TTC549 (cell line): ENCODE data around the gene USP37.

ENCODE experiments used
- FAIRE-seq: peaks from 2 replicates; lab custom pipeline; 2012; peaks lifted over from hg19 to GRCh38; lab: Jason Lieb, UNC

The USP37 gene, protein sequence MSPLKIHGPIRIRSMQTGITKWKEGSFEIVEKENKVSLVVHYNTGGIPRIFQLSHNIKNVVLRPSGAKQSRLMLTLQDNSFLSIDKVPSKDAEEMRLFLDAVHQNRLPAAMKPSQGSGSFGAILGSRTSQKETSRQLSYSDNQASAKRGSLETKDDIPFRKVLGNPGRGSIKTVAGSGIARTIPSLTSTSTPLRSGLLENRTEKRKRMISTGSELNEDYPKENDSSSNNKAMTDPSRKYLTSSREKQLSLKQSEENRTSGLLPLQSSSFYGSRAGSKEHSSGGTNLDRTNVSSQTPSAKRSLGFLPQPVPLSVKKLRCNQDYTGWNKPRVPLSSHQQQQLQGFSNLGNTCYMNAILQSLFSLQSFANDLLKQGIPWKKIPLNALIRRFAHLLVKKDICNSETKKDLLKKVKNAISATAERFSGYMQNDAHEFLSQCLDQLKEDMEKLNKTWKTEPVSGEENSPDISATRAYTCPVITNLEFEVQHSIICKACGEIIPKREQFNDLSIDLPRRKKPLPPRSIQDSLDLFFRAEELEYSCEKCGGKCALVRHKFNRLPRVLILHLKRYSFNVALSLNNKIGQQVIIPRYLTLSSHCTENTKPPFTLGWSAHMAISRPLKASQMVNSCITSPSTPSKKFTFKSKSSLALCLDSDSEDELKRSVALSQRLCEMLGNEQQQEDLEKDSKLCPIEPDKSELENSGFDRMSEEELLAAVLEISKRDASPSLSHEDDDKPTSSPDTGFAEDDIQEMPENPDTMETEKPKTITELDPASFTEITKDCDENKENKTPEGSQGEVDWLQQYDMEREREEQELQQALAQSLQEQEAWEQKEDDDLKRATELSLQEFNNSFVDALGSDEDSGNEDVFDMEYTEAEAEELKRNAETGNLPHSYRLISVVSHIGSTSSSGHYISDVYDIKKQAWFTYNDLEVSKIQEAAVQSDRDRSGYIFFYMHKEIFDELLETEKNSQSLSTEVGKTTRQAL

DNA sequence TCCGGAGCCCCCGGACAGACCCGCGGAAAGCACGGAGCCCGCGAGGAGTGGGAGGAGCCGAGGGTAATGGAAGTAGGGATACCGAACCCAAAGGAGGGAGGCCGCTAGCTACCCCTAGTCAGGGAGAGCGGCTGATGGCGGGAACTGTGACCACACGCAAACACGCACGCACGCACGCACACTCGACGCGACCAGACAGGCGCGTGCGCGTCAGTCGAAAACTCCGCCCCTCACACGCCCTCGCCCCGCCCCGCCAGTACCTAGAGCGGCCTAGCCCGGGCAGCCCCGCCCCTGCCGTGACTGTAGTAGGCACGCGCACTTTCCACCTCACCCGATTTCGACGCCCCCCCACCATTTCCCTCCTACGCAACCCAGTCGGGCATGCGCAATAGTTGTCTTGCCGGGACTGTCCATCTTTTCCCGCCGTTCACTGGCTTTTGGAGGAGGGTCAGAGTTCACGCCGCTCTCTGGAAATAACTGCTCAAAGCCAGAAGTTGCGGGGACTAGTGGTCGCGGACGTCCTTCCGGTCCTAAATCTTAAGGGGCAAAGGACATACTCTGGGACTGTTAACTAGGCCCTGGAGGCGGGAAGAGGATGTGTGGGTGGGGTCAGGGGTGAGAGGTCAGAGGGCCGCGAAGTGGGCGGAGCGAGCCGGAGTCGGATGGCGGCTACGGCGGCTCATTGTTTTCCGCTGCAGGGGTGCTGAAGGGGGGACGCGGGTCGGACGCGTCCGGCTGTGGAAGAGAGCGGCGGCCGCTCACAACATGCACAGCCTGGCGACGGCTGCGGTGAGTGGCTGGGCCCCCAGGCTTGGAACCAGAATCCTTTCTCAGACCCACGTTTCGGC lies at the start of gene USP37, which contains the start of gene CNOT9:
TSS of gene USP37 (minus strand) at position 162 of the 848 bp plus-strand sequence. CDS start 9,698 bp downstream, outside the sequence.
TSS of gene CNOT9 (plus strand) at position 650 of the 848 bp plus-strand sequence. CDS start at position 766, 116 bp downstream.
- peak; percentile 85 for FAIRE-seq

DNA sequence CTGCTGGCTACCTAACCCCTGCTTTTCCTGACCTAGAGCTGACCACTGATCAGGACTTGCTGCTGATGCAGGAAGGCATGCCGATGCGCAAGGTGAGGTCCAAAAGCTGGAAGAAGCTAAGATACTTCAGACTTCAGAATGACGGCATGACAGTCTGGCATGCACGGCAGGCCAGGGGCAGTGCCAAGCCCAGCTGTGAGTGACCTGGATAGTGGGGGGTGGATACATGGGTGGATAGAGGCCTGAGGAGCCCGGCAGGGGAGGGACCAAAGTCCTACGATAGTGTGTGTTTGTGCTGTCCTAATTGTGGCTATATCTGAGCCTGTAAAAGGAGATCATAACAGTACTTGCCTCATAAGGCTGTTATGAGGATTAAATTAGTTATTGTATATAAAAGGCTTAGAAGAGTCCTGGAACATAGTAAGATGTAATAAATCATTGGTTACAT lies 47.7 kb upstream of the USP37 start:
- FAIRE-seq: no peak

DNA sequence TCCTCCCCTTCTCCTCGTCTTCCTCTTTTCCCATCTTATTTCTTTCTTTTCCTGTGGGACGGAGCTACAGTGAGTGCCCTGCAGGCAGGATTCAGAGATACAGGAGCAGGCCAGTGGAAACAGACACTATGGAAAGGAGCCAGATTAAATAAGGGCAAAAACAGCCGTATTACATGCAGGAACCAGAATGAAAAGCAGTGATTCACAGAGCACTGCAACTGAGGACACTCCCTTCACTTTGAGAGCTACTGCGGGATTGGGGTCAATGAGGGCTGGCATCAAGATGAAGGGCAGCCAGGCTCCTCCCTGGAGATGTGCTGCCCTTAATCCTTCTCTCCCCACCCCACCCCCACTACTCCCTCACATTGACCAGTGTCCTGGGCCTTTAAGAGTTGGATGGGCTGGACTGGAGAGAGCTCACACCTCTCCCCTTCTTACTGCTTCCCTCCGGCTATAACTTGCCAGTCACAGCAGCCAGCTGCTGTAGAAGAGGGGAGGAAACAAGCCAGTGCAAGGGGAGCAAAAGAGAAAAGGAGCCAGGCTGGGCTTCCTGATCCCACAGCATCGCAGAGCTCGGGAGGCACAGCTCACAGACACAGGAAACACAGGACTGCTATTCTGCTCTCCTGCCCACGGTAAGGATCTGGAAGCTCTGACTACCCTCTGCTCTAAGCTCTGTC lies 39.4 kb upstream of the USP37 start, which contains the start of gene PLCD4:
TSS of gene PLCD4 (plus strand) at position 464 of the 680 bp plus-strand sequence. CDS start 7,841 bp downstream, outside the sequence.
- FAIRE-seq: no peak

DNA sequence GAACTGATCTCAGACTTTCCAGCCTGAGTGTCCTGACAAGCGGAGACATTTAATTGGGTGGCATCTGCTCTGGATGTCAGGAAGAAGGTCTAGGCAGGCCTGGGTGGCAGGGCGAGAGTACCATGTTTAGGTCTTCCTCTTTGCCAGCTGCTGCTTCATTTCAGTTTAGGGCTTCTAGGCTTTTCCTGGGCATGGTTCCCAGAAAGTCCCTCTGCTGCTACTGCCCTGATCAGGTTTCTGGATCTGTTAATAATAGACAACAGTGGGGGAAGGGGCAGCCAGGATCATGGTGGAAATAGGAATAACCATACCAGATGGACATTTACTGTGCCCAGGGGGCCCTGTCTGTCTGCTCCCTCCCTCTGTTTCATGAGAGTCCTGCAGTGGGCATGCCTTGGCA lies 37.3 kb upstream of the USP37 start:
- FAIRE-seq: no peak

DNA sequence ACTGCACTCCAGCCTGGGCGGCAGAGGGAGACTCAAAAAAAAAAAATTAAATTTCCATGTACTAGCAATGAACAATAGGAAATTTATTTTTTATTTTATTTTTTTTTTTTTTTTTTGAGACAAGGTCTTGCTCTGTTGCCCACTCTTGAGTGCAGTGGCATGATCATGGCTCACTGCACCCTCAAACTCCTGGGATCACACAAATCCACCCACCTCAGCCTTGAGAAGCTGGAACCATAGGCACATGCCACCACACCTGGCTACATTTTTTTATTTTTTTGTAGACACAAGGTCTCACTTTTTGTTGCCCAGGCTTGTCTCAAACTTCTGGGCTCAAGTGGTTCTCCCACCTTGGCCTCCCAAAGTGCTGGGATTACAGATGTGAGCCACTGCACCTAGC lies 17.4 kb upstream of the USP37 start:
- FAIRE-seq: no peak

DNA sequence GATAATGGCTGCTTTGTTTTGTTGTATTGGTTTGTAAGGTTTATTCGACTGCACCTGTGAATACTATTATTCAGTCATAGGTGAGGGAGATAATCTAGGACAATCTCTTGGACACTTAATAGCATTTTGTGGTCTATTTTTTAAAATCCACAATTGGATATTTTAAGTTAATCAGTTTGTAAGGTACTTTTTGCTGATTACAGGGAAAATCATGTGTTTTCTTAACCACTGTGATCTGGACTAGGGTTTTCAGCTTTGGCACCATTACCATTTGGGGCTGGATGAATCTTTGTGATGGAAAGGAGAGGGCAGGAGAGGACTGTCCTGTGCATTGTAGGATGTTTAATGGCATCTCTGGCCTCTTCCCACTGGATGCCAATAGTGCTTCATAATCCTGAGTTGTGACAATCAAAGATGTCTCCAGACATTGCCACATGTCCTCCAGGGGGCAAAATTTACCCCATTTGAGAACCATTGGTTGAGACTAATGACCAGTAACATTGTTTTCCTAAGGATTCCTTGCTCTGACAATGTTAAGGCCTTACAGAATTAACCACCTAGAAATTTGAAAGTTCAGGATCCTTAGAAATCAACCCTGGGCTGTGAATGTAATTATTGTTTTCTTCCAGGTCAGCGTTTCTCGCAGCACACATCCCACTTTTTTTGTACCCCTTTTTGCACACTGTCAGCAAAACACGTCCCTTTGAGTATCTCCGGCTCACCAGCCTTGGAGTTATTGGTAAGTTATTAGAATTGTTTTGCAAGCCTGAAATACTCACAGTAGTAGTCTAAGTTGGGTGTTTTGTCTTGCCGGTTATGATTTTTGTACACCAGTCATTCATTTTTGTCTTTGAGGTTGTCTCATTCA lies 16.1 kb upstream of the USP37 start:
- FAIRE-seq: no peak

DNA sequence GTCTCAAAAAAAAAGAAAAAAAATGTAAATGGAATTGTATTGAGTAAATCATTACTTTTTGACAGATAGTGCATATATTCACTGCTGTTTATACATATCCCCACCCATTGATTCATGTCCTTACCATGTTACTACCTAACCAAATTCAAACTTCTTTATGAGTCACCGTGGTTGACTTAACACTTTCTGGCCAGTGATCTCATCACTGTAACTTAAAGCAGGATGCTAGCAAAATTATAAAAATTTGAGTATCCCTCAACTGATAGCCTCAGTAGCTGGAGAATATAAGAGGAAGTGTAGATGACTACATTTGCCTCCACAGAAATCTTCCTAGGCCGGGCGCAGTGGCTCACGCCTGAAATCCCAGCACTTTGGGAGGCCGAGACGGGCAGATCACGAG lies 13.9 kb upstream of the USP37 start:
- FAIRE-seq: no peak

DNA sequence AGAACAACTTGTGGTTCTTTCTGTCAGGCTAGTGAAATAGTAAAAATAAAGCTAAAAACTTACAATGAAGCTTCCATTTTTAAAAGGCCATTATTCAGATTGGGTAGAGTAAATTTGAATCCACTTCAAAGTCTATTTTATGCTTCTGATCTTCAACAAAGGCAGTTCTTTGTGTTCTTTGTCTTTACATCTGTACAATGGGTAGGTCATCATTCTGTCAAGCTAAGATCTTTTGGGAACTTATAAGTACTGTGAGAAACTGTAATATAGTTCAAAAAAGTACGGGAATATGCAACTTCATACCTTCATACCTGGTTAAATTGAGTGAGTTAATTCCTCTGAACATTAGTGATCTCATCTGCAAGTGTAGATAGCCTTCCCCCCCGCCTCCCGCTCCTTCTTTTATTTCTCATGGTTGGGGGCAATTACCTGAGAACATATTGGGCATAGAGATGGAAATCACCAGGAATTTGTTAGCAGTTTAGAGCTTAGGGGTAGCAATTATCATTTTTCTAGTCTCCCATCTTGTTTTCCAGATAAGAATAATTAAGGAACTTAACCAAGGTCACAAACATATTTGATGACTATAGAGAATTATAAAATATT lies 10.2 kb upstream of the USP37 start:
- no peak for FAIRE-seq

DNA sequence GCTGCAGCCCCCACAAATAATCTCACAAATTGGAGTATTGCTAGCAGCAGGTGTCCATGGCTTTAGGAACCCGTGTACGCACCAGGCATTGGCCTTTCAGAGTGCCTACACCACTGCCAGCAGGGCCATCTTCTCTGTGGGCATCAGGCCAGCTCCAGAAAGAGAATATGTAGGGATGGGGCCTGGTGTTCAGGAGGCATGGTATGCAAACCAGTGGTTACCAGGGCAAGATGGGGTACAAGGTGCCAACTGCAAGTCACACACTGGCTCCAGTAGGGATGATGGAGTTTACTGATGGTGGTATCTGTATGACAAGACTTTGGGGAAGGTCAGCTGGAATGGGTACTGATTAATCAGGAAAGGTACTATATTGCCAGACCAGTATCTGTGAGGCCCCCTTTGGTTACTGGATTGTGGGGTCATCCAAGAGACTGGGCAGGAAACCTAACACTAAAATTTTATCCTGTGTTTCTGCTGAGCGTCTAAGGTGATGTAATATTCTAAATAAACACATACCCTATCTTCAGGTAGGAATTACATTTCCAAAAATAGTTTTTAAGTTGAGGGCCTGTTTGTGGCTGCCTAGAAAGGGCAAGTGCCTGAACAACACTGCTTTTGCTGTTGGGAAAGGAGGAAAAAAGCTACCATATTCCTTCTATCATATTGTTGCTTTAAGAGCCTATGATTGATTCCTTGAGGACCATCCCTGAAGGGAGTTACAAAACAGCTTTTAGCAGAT lies 9.5 kb upstream of the USP37 start:
- FAIRE-seq: no peak

DNA sequence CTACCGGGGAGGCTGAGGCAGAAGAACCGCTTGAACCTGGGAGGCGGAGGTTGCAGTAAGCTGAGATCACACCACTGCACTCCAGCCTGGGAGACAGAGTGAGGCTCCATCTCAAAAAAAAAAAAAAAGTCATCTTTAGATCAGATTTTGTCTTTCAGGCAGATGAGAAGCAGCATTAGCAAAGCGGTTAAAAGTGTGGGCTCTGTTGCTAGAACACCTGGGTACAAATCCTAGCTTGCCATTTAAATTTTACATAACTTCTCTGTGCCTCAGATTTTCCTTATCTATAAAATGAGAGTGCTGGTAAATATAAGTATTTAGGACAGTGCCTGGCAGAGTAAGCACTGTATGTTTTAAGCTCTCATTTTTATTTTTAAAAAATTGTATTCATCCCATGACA lies 8.7 kb upstream of the USP37 start:
- FAIRE-seq: no peak

DNA sequence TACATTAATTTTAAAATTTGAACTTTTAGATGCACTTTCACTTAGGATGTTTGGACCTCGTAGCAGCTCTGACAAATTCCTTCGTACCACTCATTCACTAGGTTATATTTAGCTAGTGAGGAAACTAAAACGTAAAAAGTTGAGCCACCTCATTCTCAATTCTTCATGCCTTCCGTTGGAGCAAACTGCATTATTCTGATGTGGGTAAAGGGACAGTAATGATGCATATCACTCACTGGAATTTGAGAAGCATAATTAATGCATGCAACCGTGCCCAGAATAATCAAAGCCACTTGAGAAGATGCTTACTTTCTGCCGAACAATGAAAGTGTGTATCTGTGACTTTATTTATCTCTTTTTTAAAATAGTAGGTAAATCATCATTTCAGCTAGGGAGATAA lies 2.7 kb upstream of the USP37 start:
- FAIRE-seq: no peak

DNA sequence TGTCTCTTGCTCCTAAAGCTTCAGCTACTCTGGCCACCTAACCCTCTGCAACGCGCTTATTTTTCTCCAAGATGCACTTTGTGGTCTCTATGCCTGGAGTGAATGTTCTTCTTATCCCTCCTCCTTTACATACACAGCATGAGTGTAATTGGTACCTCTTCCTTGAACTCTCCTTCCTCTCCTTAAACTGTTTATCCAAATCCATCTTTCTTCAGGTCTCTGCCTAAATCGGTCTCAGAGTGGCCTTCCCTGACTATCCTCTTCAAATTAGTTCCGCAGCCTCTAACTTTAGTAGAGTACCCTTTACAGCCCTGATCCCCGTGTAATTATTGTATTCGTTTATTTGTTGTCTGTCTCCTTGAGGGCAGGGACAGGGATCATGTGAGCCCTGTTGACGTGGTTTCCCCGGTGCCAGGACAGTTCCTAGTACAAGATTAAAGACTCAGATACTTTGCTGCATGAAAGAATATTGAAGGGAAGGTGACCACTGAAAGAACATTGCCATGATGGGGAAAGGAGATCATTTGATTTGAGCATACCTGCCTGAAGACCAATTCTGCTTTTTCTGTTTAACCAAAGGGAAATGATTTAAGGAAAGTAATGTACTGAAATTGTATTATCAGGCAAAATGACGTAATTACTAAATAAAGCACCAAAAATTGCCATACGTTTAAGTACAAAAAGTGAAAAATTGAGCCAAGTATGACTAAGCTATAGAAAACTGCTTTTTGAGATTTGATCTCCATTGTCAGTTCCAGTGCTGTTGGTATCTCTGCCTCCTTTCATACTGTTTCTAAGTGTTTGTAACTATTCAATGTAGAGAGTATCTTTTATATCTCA lies 1.7 kb upstream of the USP37 start:
- FAIRE-seq: no peak

DNA sequence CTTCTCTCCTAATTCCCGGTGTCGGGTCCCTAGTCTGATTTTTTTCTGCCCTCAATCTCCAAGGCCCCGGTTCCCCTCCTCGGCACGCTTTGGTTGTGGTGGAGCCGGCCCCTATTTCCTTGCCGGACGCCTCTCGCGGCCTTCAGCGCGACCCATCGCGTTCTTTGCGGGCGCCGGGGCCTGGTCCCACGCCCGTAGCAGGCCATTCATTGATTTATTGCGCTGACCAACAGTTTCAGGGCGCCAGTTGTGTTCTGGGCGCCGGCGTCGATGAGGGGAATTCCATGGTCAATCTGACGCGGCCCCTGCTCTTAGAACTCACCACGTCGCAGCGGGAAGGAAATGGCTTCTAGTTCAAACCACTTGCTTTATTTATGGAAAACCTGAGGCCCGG lies 884 bp upstream of the USP37 start:
- FAIRE-seq: no peak

DNA sequence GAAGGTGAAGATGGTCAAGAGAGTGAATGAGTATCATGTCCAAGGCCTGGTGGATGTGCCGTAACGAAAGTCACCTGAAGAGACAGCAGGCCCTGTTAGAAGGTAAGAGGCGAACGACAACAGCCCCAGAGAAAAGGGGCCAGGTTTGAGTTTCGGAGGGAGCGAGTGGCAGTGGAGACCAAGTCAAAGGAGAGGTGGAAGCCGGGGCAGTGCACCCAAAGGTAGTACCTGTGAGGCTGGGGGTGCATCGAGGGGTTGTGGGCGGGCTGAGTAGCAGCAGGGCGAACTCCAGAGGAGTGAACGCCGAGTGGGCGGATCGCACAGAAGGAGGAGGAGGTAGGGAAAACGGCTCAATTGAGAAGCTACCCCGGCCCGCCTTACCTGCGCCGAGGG lies 358 bp downstream of the USP37 start:
- no peak for FAIRE-seq

DNA sequence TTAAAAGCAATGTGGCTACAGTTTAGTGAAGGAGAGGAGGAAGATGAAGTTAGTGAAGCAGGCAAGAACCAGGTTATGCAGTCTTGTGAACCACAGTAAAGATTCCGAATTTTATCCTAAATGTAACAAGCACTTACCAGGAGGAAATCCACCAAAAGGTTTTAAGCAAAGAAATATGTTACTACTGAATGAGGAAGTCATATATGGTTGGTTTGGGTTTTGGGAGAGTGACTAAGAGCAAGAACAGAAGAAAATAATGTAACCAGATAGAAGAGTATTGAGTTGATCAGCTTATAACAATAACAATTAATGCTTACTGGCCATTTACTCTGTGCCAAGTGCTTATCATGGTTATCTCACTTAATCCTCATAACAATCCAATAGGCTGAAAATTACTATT lies 1.9 kb downstream of the USP37 start:
- FAIRE-seq: no peak

DNA sequence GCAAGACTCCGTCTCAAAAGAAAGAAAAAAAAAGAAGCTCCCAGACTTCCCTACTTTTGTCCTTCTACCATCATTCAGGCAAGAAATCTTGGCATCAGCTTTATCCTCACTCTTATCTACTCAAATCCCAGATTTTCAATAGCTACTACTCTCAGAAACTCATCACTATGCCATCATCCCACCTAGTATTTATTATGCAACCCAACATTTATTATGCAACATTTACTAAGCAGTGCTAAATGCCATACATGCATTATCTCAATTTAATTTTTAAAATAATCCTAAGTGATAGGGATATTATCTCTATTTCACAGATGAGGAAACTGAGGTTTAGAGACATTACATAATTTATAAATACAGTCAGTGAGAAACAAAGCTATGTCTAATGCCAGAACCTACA lies 4.1 kb downstream of the USP37 start:
- FAIRE-seq: no peak

DNA sequence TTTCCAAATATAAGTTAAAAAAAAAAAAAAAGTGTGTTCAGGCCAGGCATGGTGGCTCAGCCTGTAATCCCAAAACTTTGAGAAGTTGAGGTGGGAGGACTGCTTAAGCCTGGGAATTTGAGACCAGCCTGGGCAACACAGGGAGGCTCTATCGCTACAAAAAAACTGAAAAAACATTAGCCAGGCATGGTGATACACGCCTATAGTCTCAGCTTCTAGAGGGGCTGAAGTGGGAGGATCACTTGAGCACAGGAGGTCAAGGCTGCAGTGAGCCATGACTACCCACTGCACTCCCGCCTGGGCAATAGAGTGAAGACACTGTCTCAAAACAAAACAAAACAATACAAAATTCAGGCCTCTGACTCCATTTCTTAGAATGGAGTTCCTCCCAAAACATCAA lies 9.2 kb downstream of the USP37 start:
- FAIRE-seq: no peak

DNA sequence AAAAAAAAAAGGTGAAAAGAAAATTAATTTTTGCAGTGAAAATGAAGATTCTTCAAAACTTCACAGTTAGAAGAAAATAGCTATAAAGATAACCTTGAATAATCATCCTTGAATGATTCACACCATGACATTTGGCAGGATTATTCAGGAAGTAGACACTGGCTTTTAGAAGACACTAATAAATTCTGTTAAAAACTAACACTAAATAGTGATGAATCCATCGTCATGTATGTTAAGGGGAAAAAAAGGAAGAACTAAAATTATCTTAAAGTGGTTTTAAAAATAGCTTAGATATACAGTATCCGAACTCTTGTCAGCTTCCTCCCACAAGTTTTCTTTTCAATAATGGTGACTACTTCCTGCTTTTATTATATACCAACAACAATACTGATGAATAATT lies 10.2 kb downstream of the USP37 start:
- FAIRE-seq: no peak
